SHP77 treated with DMSO at 0.1 percent for 48 hours (cell line): Measurements from ENCODE around the gene RCBTB2.

Experiments
- DNase-seq: peaks from one replicate; lab custom pipeline; 2025; lab: John Stamatoyannopoulos, UW

RCBTB2 gene

GRCh38 chr13:48448285-48448958 lies 84.5 kb downstream of the RCBTB2 start:
- DNase-seq: no peak

GRCh38 chr13:48446464-48446863 lies 86.4 kb downstream of the RCBTB2 start:
- DNase-seq: no peak

- no peak for DNase-seq
Observed at GRCh38 chr13:48443442-48444208, 89.3 kb downstream of the RCBTB2 start.
